Measurements from ENCODE around the gene C2orf76.
A peak's percentile ranks its signal among the peaks of the same experiment; 100 is the strongest.

Gene C2orf76

GRCh38 chr2:119311831-119312230, 54.8 kb downstream of the C2orf76 start:
- H2BK120ac ChIP-seq (ENCODE audit: insufficient read depth, low read length, poor library complexity) = no peak overlapping the region
- peak overlapping the region; percentile 18 for H2AK5ac ChIP-seq (ENCODE audit: low read length)
- WGBS (ENCODE audit: extremely low coverage, insufficient coverage, insufficient read length) = no CpG with 5 or more reads among the region's 9 CpGs
- DNase-seq = no peak
- H3K27ac ChIP-seq (ENCODE audit: low read depth, low read length) = no peak overlapping the region
- H2BK5ac ChIP-seq (ENCODE audit: low read depth, low read length, poor library complexity) = no peak overlapping the region
- no peaks in the 10 kb centered on the region for H3K79me1 ChIP-seq (ENCODE audit: low read length)
- no peak overlapping the region for H3K14ac ChIP-seq (ENCODE audit: low read length)
- peaks cover 0 to 3% of the 10 kb centered on the region in 2 experiments for H3K4me1 ChIP-seq (ENCODE audit: control insufficient read depth in 1 of 2, insufficient read depth in 2 of 2, low read length in 2 of 2)
- no peak overlapping the region for H2AFZ ChIP-seq (ENCODE audit: insufficient read depth, low read length, poor library complexity)
- no peak overlapping the region for H3K4me3 ChIP-seq (ENCODE audit: low read depth, low read length)
- H3K27me3 ChIP-seq (ENCODE audit: insufficient read depth, low read length) = no peaks in the 10 kb centered on the region
- H3K23ac ChIP-seq (ENCODE audit: low read length) = no peak overlapping the region
- no peaks in the 10 kb centered on the region for H3K79me2 ChIP-seq (ENCODE audit: control insufficient read depth, insufficient read depth, low read length, poor library complexity)
- no peak overlapping the region for H4K8ac ChIP-seq (ENCODE audit: low read depth, low read length)
- H3K4me2 ChIP-seq (ENCODE audit: low read length) = no peak overlapping the region
- H4K12ac ChIP-seq (ENCODE audit: low read depth, low read length) = no peak overlapping the region
- no peaks in the 10 kb centered on the region for H3K36me3 ChIP-seq (ENCODE audit: control insufficient read depth in 1 of 2, insufficient read depth in 2 of 2, low read length in 2 of 2)
- no peak overlapping the region for H3K9ac ChIP-seq (ENCODE audit: low read length)
- H3K9me3 ChIP-seq (ENCODE audit: insufficient read depth, low read depth, low read length) = no peaks in the 10 kb centered on the region
- no peak overlapping the region for H2BK12ac ChIP-seq (ENCODE audit: low read length)
- no peak overlapping the region for H4K91ac ChIP-seq (ENCODE audit: low read depth, low read length)
- no peak overlapping the region for H3K4ac ChIP-seq (ENCODE audit: low read depth, low read length)
- H3K18ac ChIP-seq (ENCODE audit: low read length) = no peak overlapping the region

- Histone ChIP-seq H4K12ac (ENCODE audit: low read depth, low read length) (no peak overlapping the region), H3K4me2 (ENCODE audit: low read length) (no peak overlapping the region), H4K8ac (ENCODE audit: low read depth, low read length) (no peak overlapping the region), H3K9me3 (ENCODE audit: insufficient read depth, low read depth, low read length) (no peaks in the 10 kb centered on the region), H3K4me1 (ENCODE audit: control insufficient read depth in 1 of 2, insufficient read depth in 2 of 2, low read length in 2 of 2) (peaks cover 0 to 3% of the 10 kb centered on the region in 2 experiments), H3K79me1 (ENCODE audit: low read length) (no peaks in the 10 kb centered on the region), H3K4me3 (ENCODE audit: low read depth, low read length) (no peak overlapping the region), H3K27ac (ENCODE audit: low read depth, low read length) (no peak overlapping the region), H2AFZ (ENCODE audit: insufficient read depth, low read length, poor library complexity) (no peak overlapping the region), H2AK5ac (ENCODE audit: low read length) (no peak overlapping the region), H2BK12ac (ENCODE audit: low read length) (no peak overlapping the region), H3K18ac (ENCODE audit: low read length) (no peak overlapping the region), H3K36me3 (ENCODE audit: control insufficient read depth in 1 of 2, insufficient read depth in 2 of 2, low read length in 2 of 2) (no peaks in the 10 kb centered on the region), H2BK5ac (ENCODE audit: low read depth, low read length, poor library complexity) (no peak overlapping the region), H3K27me3 (ENCODE audit: insufficient read depth, low read length) (no peaks in the 10 kb centered on the region), H3K14ac (ENCODE audit: low read length) (no peak overlapping the region), H3K23ac (ENCODE audit: low read length) (no peak overlapping the region), H3K9ac (ENCODE audit: low read length) (no peak overlapping the region), H3K79me2 (ENCODE audit: control insufficient read depth, insufficient read depth, low read length, poor library complexity) (no peaks in the 10 kb centered on the region), H3K4ac (ENCODE audit: low read depth, low read length) (no peak overlapping the region), H2BK120ac (ENCODE audit: insufficient read depth, low read length, poor library complexity) (no peak overlapping the region), H4K91ac (ENCODE audit: low read depth, low read length) (no peak overlapping the region)
- DNase-seq = peak; percentile 55 to 85
- WGBS (ENCODE audit: extremely low coverage, insufficient coverage, insufficient read length) = no CpG with 5 or more reads among the region's 5 CpGs
Observed at GRCh38 chr2:119311371-119311770, 55.3 kb downstream of the C2orf76 start.

DNA sequence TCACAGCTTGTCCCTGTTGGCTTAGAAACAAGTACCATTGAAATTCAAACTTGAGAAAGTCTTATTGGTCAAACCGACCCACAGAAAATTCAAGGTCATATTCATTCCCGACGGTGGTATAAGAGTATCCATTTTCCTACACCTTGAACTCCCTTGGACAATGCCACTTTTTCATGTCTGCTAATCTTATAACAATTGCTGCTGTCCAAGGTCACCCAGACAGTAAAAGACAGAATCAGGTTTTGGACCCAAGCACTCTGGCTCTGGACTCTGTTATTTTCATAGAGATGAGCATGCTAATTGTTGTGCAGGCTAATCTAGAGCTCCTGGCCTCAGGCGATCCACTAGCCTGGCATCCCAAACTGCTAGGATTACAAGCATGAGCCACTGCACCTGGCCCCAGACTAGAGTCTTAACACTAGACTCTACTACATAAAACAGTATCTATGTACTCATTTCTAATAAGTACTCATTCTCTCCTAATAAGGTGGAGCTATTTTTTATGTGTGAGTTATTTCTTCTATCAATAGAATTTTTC, 57.8 kb downstream of the C2orf76 start:
- Histone ChIP-seq H2BK12ac (ENCODE audit: low read length) (no peak overlapping the region), H4K91ac (ENCODE audit: low read depth, low read length) (no peak overlapping the region), H2AK5ac (ENCODE audit: low read length) (no peak overlapping the region), H3K4me3 (ENCODE audit: low read depth, low read length) (no peak overlapping the region), H4K8ac (ENCODE audit: low read depth, low read length) (no peak overlapping the region), H3K14ac (ENCODE audit: low read length) (no peak overlapping the region), H3K27ac (ENCODE audit: low read depth, low read length) (no peak overlapping the region), H3K18ac (ENCODE audit: low read length) (no peak overlapping the region), H3K4me1 (ENCODE audit: control insufficient read depth in 1 of 2, insufficient read depth in 2 of 2, low read length in 2 of 2) (peaks cover 0 to 3% of the 10 kb centered on the region in 2 experiments), H3K4ac (ENCODE audit: low read depth, low read length) (no peak overlapping the region), H4K12ac (ENCODE audit: low read depth, low read length) (no peak overlapping the region), H3K36me3 (ENCODE audit: control insufficient read depth in 1 of 2, insufficient read depth in 2 of 2, low read length in 2 of 2) (no peaks in the 10 kb centered on the region), H2AFZ (ENCODE audit: insufficient read depth, low read length, poor library complexity) (no peak overlapping the region), H3K79me1 (ENCODE audit: low read length) (no peaks in the 10 kb centered on the region), H3K4me2 (ENCODE audit: low read length) (no peak overlapping the region), H3K27me3 (ENCODE audit: insufficient read depth, low read length) (no peaks in the 10 kb centered on the region), H3K79me2 (ENCODE audit: control insufficient read depth, insufficient read depth, low read length, poor library complexity) (no peaks in the 10 kb centered on the region), H2BK5ac (ENCODE audit: low read depth, low read length, poor library complexity) (no peak overlapping the region), H3K9ac (ENCODE audit: low read length) (no peak overlapping the region), H3K9me3 (ENCODE audit: insufficient read depth, low read depth, low read length) (no peaks in the 10 kb centered on the region), H3K23ac (ENCODE audit: low read length) (no peak overlapping the region), H2BK120ac (ENCODE audit: insufficient read depth, low read length, poor library complexity) (no peak overlapping the region)
- peak; percentile 23 to 65 for DNase-seq
- no CpG with 5 or more reads among the region's 4 CpGs for WGBS (ENCODE audit: extremely low coverage, insufficient coverage, insufficient read length)

DNA sequence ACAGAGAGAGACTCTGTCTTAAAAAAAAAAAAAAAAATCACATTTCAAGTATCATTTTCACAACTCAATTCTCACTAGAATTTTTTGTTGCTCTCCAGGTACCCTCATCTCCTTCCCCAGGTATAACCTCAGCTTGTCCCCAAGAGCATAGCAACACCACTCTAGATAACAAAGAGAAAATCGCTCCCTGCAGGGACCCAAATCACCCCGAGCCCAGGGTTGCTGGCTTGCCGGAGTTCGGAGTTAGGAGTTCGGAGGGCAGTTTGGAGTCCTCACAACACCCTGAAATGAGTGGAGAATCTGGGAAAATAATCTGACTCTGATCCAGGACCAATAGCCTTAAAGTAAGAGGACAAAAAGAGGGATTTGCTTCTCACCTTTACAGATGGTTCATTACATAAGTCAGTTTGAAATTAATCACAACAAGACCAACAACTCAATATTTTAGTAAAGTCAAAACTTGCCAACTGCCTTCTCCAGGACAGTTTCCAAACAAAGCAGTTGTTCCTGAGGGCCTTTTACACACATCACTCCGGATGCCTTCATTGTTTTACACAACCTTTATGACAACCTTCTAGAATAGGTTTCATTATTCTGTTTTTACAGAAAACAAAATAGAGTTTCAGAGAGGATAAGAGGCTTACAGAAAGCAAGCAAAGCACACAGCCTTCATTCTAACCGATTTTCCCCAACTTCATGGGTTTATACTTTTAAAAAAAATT, 59.1 kb downstream of the C2orf76 start:
- no peak overlapping the region for H4K12ac ChIP-seq (ENCODE audit: low read depth, low read length)
- H3K4me1 ChIP-seq (ENCODE audit: control insufficient read depth in 1 of 2, insufficient read depth in 2 of 2, low read length in 2 of 2) = peaks cover 0 to 3% of the 10 kb centered on the region in 2 experiments
- H3K79me1 ChIP-seq (ENCODE audit: low read length) = no peaks in the 10 kb centered on the region
- no peaks in the 10 kb centered on the region for H3K36me3 ChIP-seq (ENCODE audit: control insufficient read depth in 1 of 2, insufficient read depth in 2 of 2, low read length in 2 of 2)
- H3K4me3 ChIP-seq (ENCODE audit: low read depth, low read length) = no peak overlapping the region
- H3K14ac ChIP-seq (ENCODE audit: low read length) = no peak overlapping the region
- H2AFZ ChIP-seq (ENCODE audit: insufficient read depth, low read length, poor library complexity) = no peak overlapping the region
- no peak overlapping the region for H3K9ac ChIP-seq (ENCODE audit: low read length)
- WGBS (ENCODE audit: extremely low coverage, insufficient coverage, insufficient read length) = no CpG with 5 or more reads among the region's 7 CpGs
- no peak for DNase-seq
- H4K8ac ChIP-seq (ENCODE audit: low read depth, low read length) = no peak overlapping the region
- no peaks in the 10 kb centered on the region for H3K79me2 ChIP-seq (ENCODE audit: control insufficient read depth, insufficient read depth, low read length, poor library complexity)
- no peaks in the 10 kb centered on the region for H3K27me3 ChIP-seq (ENCODE audit: insufficient read depth, low read length)
- H3K4ac ChIP-seq (ENCODE audit: low read depth, low read length) = no peak overlapping the region
- no peak overlapping the region for H3K27ac ChIP-seq (ENCODE audit: low read depth, low read length)
- no peak overlapping the region for H2BK120ac ChIP-seq (ENCODE audit: insufficient read depth, low read length, poor library complexity)
- no peak overlapping the region for H3K23ac ChIP-seq (ENCODE audit: low read length)
- no peak overlapping the region for H2BK5ac ChIP-seq (ENCODE audit: low read depth, low read length, poor library complexity)
- H3K4me2 ChIP-seq (ENCODE audit: low read length) = no peak overlapping the region
- no peak overlapping the region for H4K91ac ChIP-seq (ENCODE audit: low read depth, low read length)
- no peaks in the 10 kb centered on the region for H3K9me3 ChIP-seq (ENCODE audit: insufficient read depth, low read depth, low read length)
- H3K18ac ChIP-seq (ENCODE audit: low read length) = no peak overlapping the region
- no peak overlapping the region for H2BK12ac ChIP-seq (ENCODE audit: low read length)
- no peak overlapping the region for H2AK5ac ChIP-seq (ENCODE audit: low read length)
